Measurements from ENCODE around the gene TMC7. TPM values are rescaled to one million over a fixed set of nuclear protein-coding genes. Genes with fewer than 3 reads are reported as not detected.

TMC7 gene
- total and polyA plus RNA-seq, 3 donors from 2014 or later = 9.8 to 33.0 (median 14.6) TPM

DNA sequence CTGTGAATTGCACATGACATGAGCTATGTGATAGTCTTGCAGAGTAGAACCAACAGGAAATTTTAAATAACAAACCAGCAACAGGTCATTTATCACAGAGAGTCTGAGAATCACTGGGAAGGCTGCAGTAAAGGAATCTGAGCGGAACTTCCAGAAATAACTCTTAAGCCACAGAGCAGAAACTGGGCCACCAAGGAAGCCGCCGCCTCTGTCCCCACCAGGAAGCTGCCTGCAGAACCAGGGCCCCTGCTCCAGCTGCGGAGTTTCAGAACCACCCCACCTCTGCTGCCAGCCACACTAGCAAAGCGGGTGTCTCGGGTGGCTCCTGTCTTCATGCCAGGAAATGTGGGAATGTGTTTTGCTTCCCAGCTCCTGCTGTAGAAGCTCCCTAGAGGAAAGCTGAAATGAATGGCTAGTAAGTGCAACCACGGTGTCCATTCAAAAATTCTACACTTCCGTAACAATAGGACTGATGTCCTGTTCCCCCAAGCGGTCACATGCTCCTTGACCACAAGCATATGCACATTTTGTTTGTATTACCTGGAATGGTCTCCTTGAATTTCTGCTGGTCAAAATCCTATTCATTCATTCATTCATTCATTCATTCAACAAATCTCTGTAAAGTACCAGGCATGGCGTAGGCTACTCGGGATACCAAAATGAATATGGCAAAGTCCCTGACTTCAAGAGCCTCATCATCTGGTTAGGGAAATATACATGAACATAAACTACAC, 122.3 kb downstream of the TMC7 start:
- Histone ChIP-seq H3K9me3 (no peaks in the 10 kb centered on the region), H3K27ac (no peak overlapping the region), H3K4me1 (no peaks in the 10 kb centered on the region), H3K4me3 (no peak overlapping the region), H3K36me3 (ENCODE audit: low read depth, missing control alignments) (no peaks in the 10 kb centered on the region), H3K27me3 (no peaks in the 10 kb centered on the region)
- intact Hi-C loops (cut with DNase I; ENCODE audit: low total_unique reads) = no loop called here
- no peak for TF ChIP-seq CTCF (IDR thresholded peaks at IDR 0.05)
- no peak for DNase-seq
- WGBS, 2 donors = 70 to 77% methylated on average over 11 of the region's 11 CpGs

DNA sequence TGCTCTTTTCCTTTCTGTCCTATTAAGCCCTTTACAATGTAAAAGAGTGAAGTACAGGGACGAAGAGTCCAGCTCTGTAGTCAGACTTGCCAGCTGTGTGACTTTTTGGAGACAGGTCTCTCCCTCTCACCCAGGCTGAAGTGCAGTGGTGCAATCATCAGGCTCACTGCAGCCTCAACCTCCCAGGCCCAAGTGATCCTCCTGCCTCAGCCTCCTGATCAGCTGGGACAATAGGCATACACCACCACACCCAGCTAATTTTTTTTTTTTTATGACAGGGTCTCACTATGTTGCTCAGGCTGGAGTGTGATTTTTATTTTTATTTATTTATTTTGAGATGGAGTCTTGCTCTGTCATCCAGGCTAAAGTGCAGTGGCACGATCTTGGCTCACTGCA, 122.9 kb downstream of the TMC7 start:
- H3K27ac ChIP-seq = no peak overlapping the region
- WGBS, 2 donors = 86 to 96% methylated on average over 2 of the region's 2 CpGs
- H3K36me3 ChIP-seq (ENCODE audit: low read depth, missing control alignments) = no peaks in the 10 kb centered on the region
- no peak for DNase-seq
- intact Hi-C loops (cut with DNase I; ENCODE audit: low total_unique reads) = no loop called here
- H3K27me3 ChIP-seq = no peaks in the 10 kb centered on the region
- H3K4me3 ChIP-seq = no peak overlapping the region
- TF ChIP-seq CTCF (IDR thresholded peaks at IDR 0.05) (no peak), POLR2A (IDR thresholded peaks at IDR 0.05) (no peak)
- H3K4me1 ChIP-seq = no peaks in the 10 kb centered on the region
- no peaks in the 10 kb centered on the region for H3K9me3 ChIP-seq

DNA sequence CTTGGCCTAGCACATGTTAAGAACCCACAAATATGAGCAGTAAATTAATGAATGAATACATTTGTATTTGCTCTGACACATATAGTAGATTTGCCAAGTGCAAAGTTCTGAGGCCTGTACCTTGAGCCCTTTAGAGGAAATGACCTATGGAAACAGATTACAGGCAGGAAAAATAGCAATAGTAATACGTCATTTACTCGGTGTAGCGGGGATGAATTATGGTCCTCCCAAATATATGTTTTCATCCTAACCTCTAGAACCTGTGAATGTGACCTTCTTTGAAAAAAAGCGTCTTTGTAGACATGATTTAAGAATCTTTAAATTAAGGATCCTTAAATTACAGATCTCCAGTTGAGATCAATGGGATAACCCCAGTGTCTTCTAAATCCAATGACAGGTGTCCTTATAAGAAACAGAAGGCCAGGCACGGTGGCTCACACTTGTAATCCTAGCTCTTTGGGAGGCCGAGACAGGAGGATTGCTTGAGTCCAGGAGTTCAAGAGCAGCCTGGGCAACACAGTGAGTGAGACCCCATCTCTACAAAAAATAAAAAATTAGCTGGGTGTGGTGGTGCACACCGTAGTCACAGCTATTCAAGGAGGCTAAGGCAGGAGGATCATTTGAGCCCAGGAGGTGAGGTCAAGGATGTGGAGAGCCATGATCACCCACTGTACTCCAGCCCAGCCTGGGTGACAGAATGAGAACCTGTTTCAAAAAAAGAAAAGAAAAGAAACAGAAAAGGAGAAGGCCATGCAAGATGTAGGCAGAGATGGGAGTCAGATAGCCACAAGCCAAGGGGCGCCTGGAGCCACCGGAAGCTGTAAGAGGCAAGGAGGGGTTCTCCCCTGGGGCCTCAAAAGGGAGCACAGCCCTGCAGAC, 124.9 kb downstream of the TMC7 start:
- Histone ChIP-seq H3K27me3 (no peaks in the 10 kb centered on the region), H3K36me3 (ENCODE audit: low read depth, missing control alignments) (no peaks in the 10 kb centered on the region), H3K27ac (no peak overlapping the region), H3K9me3 (no peaks in the 10 kb centered on the region), H3K4me1 (no peaks in the 10 kb centered on the region), H3K4me3 (no peak overlapping the region)
- DNase-seq = no peak
- no peak for TF ChIP-seq CTCF (IDR thresholded peaks at IDR 0.05)
- no peak for TF ChIP-seq POLR2A (IDR thresholded peaks at IDR 0.05)
- WGBS, 2 donors = 81 to 89% methylated on average over 9 of the region's 9 CpGs
- intact Hi-C loops (cut with DNase I; ENCODE audit: low total_unique reads) = no loop called here

DNA sequence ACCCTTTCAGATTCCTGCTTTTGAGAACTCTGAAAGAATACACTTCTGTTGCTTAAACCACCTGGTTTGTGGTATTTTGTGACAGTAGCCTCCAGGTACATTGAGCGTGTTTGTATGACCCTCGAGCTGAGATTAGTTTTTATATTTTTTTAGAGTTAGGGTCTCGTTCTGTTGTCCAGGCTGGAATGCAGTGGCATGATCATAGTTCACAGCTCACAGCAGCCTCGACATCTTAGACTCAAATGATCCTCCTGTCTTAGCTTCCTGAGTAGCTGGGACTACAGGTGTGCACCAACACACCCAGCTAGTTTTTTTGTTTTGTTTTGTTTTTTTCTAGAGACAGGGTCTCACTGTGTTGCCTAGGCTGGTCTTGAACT, 125.5 kb downstream of the TMC7 start:
- 90 to 96% methylated on average over 4 of the region's 4 CpGs for WGBS, 2 donors

More for the DNA sequence above, 125.5 kb downstream of the TMC7 start:
- intact Hi-C loops (cut with DNase I; ENCODE audit: low total_unique reads) = no loop called here
- H3K9me3 ChIP-seq = no peaks in the 10 kb centered on the region
- DNase-seq = no peak
- TF ChIP-seq CTCF (IDR thresholded peaks at IDR 0.05) (no peak), POLR2A (IDR thresholded peaks at IDR 0.05) (no peak)
- H3K4me3 ChIP-seq = no peak overlapping the region
- no peaks in the 10 kb centered on the region for H3K27me3 ChIP-seq
- H3K4me1 ChIP-seq = no peaks in the 10 kb centered on the region
- H3K36me3 ChIP-seq (ENCODE audit: low read depth, missing control alignments) = no peaks in the 10 kb centered on the region
- no peak overlapping the region for H3K27ac ChIP-seq

Measured in testis (tissue), 3 donors.